GM03348 (cell line): ENCODE data around the gene FTMT.
"Not testable (repeated sequence)": the region's sequence is repeated elsewhere in the genome, so short reads cannot be mapped to it uniquely, and the experiment has no call there.

Experiments used
- DNase-seq: peaks from one replicate; pipeline ENCODE4 v3.0.0; 2012; ENCODE audit warnings: low spot score

Gene FTMT

GRCh38 chr5:121851643-121852574 is at the start of gene FTMT:
Gene FTMT (plus strand): TSS chr5:121851882. CDS start chr5:121851964, 82 bp downstream.
- no peak for DNase-seq

GRCh38 chr5:121805251-121805650 is 46.4 kb upstream of the FTMT start:
- DNase-seq, result not testable (repeated sequence)

GRCh38 chr5:121805911-121806310 is 45.8 kb upstream of the FTMT start:
- no peak for DNase-seq

GRCh38 chr5:121816164-121816563 is 35.5 kb upstream of the FTMT start:
- DNase-seq, result no peak

GRCh38 chr5:121819682-121820261 is 31.9 kb upstream of the FTMT start:
- no peak for DNase-seq

GRCh38 chr5:121833617-121834016 is 18.1 kb upstream of the FTMT start:
- DNase-seq, result no peak

GRCh38 chr5:121834021-121834420 is 17.7 kb upstream of the FTMT start:
- no peak for DNase-seq

- DNase-seq, result no peak
These were observed 9.8 kb upstream of the FTMT start for GRCh38 chr5:121841892-121842291.

GRCh38 chr5:121850272-121850671 is 1.4 kb upstream of the FTMT start:
- DNase-seq, result no peak

GRCh38 chr5:121853850-121854249 is 2.2 kb downstream of the FTMT start:
- DNase-seq, result no peak

- DNase-seq, result no peak
These were observed 11.1 kb downstream of the FTMT start for GRCh38 chr5:121862801-121863200.

GRCh38 chr5:121863753-121864285 is 12.1 kb downstream of the FTMT start:
- DNase-seq, result no peak

- DNase-seq, result no peak
These were observed 15.7 kb downstream of the FTMT start for GRCh38 chr5:121867403-121867802.

GRCh38 chr5:121870489-121870888 is 18.8 kb downstream of the FTMT start:
- no peak for DNase-seq

- no peak for DNase-seq
These were observed 21.2 kb downstream of the FTMT start for GRCh38 chr5:121872856-121873255.

GRCh38 chr5:121873409-121873808 is 21.7 kb downstream of the FTMT start:
- DNase-seq, result no peak

- DNase-seq, result no peak
These were observed 33.9 kb downstream of the FTMT start for GRCh38 chr5:121885630-121886029.

GRCh38 chr5:121887727-121888126 is 36.0 kb downstream of the FTMT start:
- DNase-seq, result no peak

- no peak for DNase-seq
These were observed 38.7 kb downstream of the FTMT start for GRCh38 chr5:121890297-121890858.

GRCh38 chr5:121897341-121897740 is 45.7 kb downstream of the FTMT start:
- DNase-seq, result no peak

GRCh38 chr5:121899346-121899745 is 47.7 kb downstream of the FTMT start:
- DNase-seq, result no peak
